GM20000 (cell line): ENCODE data around the gene PGAM1.
"Not testable (repeated sequence)": the region's sequence is repeated elsewhere in the genome, so short reads cannot be mapped to it uniquely, and the experiment has no call there.

Source experiments
- DNase-seq: peaks from one replicate; pipeline ENCODE4 v3.0.0; 2012; ENCODE audit warnings: low spot score
- TF ChIP-seq, protein P1 (sequence below): IDR thresholded peaks from 2 replicates; pipeline ENCODE4 v1.5.1; 2012; ENCODE audit warnings: mild to moderate bottlenecking, control low read depth; ENCODE audit errors: extremely low read depth, missing control alignments

Gene PGAM1

DNA sequence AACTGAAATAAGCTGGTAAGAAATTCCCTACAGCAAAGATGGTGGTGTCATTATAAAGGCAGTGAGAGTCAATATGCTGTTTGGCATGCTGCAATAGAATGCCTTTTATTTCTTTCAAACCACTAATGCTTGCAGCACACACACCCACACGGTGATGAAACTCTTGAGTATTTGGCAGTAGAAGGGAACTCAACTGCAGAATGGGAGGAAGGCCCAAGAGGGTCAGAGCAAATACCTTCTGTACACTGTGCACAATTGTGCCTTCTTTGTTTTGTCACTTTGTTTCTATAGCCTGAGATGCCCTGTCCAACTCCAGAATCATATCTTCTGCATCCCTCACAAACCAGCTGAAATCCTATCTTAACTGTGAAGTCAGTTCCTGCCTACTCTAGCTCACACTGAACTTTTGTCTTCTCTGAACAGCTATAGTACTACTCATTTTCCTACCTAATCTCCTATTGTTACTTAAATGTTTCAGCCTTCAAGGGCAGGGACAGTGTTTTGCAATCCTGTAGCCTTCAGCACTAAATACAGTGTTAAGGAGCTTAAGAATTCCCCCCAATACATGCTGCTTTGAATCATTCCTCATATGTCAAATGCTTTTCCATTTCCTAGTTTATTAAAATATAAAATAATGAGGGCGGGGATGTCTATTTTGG lies 50.1 kb downstream of the PGAM1 start:
- no peak for DNase-seq
- TF ChIP-seq, protein P1, sequence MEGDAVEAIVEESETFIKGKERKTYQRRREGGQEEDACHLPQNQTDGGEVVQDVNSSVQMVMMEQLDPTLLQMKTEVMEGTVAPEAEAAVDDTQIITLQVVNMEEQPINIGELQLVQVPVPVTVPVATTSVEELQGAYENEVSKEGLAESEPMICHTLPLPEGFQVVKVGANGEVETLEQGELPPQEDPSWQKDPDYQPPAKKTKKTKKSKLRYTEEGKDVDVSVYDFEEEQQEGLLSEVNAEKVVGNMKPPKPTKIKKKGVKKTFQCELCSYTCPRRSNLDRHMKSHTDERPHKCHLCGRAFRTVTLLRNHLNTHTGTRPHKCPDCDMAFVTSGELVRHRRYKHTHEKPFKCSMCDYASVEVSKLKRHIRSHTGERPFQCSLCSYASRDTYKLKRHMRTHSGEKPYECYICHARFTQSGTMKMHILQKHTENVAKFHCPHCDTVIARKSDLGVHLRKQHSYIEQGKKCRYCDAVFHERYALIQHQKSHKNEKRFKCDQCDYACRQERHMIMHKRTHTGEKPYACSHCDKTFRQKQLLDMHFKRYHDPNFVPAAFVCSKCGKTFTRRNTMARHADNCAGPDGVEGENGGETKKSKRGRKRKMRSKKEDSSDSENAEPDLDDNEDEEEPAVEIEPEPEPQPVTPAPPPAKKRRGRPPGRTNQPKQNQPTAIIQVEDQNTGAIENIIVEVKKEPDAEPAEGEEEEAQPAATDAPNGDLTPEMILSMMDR: no peak

DNA sequence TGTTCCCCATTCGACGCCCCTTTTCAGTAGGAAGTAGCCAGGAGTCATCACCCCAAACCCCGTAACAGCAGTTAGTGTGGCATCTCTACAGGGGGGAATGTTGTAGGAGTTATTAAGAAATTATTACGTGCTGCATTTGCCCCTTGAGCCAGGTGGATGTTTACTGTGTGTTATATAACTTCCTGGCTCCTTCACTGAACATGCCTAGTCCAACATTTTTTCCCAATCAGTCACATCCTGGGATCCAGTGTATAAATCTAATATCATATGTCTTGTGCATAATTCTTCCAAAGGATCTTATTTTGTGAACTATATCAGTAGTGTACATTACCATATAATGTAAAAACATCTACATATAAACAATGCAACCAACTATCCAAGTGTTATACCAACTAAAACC lies 53.4 kb downstream of the PGAM1 start:
- DNase-seq: not testable (repeated sequence)

DNA sequence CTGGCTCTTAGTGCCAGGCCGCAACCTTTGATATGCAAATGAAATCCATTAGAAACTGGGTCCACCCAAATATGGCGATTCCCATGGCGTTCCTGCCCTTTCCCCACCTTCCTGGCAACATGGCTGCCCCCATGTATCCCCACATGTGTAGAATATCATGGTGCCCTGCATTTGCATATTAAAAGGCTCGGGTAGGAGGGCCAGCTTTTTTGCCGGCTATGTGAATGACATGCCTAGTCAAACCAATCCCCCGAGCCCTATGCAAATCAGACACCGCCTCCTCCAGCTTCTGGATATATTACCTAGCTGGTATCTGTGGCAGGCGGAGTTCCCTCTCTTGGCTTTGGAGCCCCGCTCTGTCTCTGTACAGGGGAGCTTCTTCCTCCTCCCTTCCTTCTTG lies 53.9 kb downstream of the PGAM1 start:
- TF ChIP-seq, protein P1: no peak
- no peak for DNase-seq

DNA sequence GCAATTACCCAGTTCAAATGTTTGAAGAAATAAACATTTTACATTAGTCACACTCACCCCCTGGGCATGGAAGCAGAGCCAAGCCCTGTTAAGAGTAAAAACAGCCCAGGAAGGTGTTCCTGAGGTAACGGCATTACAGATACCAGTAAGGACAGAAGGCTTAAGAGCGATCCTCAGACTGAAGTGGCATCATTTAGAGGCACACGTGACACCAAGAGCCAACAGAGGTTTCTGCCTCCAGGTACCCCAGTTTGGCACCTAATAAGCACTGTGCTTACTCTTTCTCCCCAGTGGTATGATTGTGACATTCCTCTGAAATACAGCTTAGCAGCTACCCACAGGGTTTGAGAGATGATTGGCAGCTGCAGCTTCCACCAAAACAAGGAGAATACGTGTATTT lies 55.1 kb downstream of the PGAM1 start:
- DNase-seq: no peak
- TF ChIP-seq, protein P1: no peak

DNA sequence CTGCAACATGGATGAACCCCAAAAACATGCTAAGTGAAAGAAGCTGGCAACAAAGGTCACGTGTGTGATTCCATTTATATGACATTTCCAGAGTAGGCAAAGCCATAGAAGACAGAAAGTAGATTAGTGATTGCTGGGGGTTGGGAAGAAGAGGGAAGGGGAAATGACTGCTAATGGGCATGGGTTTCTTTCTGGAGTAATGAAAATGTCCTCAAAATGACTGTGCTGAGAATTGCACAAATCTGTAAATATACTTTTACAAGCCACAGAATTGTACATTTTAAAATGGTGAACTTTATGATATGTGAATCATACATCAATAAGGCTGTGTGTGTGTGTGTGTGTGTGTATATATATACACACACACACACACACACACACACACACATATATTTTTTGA lies 56.4 kb downstream of the PGAM1 start:
- DNase-seq: no peak
- TF ChIP-seq, protein P1: no peak
